GM23338 (cell line): ENCODE measurements around the gene LANCL3. TPM values are rescaled to one million over a fixed set of nuclear protein-coding genes. Genes with fewer than 3 reads are reported as not detected.

Experiments used
- ATAC-seq: fragments of 200-7000 bp; cut with Tn5 transposase; 3 replicates; pipeline ENCODE4 v1.9.1; 2020
- DNase-seq: peaks from one replicate; pipeline ENCODE4 v3.0.0-alpha.2; 2015; ENCODE audit warnings: low spot score
- H2AFZ ChIP-seq: fragments of 200-600 bp; sonication (generic); 2 replicates; pipeline ENCODE4 v1.8.0; 2016; ENCODE audit warnings: antibody characterized with exemption, mild to moderate bottlenecking, moderate library complexity
- H3F3A ChIP-seq: fragments of 200-600 bp; sonication (generic); replicated peaks from 2 replicates; pipeline ENCODE4 v1.8.0; 2017; ENCODE audit warnings: antibody characterized with exemption, mixed run types, low read depth
- H3K27ac ChIP-seq: fragments of 200-600 bp; sonication (generic); 2 replicates; pipeline ENCODE4 v1.6.1; 2016; ENCODE audit warnings: low read depth
- H3K27me3 ChIP-seq: fragments of 200-600 bp; sonication (generic); 2 replicates; pipeline ENCODE4 v1.8.0; 2016; ENCODE audit warnings: mild to moderate bottlenecking, mixed run types, moderate library complexity; ENCODE audit not compliant: insufficient read depth
- H3K36me3 ChIP-seq: fragments of 200-600 bp; sonication (generic); 2 replicates; pipeline ENCODE4 v1.8.0; 2016; ENCODE audit warnings: mild to moderate bottlenecking; ENCODE audit not compliant: insufficient read depth
- H3K4me1 ChIP-seq: fragments of 200-600 bp; sonication (generic); 2 replicates; pipeline ENCODE4 v1.8.0; 2016; ENCODE audit warnings: mild to moderate bottlenecking, moderate library complexity; ENCODE audit not compliant: insufficient read depth
- H3K4me2 ChIP-seq: fragments of 200-600 bp; sonication (generic); 2 replicates; pipeline ENCODE4 v1.7.1; 2017; ENCODE audit warnings: mixed run types
- H3K4me3 ChIP-seq: fragments of 200-600 bp; sonication (generic); 2 replicates; pipeline ENCODE4 v1.6.1; 2016; ENCODE audit warnings: mixed run types
- H3K79me2 ChIP-seq: fragments of 200-600 bp; sonication (generic); replicated peaks from 2 replicates; pipeline ENCODE4 v1.8.0; 2017; ENCODE audit warnings: mild to moderate bottlenecking; ENCODE audit not compliant: insufficient read depth
- H3K9me2 ChIP-seq: fragments of 200-600 bp; sonication (generic); 2 replicates; pipeline ENCODE4 v1.8.0; 2017; ENCODE audit not compliant: insufficient read depth
- H4K20me1 ChIP-seq: fragments of 200-600 bp; sonication (generic); replicated peaks from 2 replicates; pipeline ENCODE4 v1.8.0; 2017; ENCODE audit warnings: mild to moderate bottlenecking; ENCODE audit not compliant: insufficient read depth
- H3K27ac Mint-ChIP-seq: 2 replicates; pipeline ENCODE4 v1.8.0; 2020; ENCODE audit warnings: inconsistent platforms, mild to moderate bottlenecking, moderate library complexity, mixed read lengths
- H3K27me3 Mint-ChIP-seq: 3 replicates; pipeline ENCODE4 v1.8.0; 2022; ENCODE audit warnings: low read depth, mild to moderate bottlenecking, moderate library complexity, mixed read lengths, inconsistent platforms; ENCODE audit not compliant: insufficient read depth, poor library complexity
- H3K36me3 Mint-ChIP-seq: 3 replicates; pipeline ENCODE4 v1.8.0; 2021; ENCODE audit warnings: low read depth, mild to moderate bottlenecking, inconsistent platforms, moderate library complexity, mixed read lengths
- H3K4me1 Mint-ChIP-seq: 3 replicates; pipeline ENCODE4 v1.8.0; 2020; ENCODE audit warnings: mild to moderate bottlenecking, inconsistent platforms, mixed read lengths
- H3K4me3 Mint-ChIP-seq: 3 replicates; pipeline ENCODE4 v1.8.0; 2021; ENCODE audit warnings: moderate library complexity, mild to moderate bottlenecking, inconsistent platforms, mixed read lengths
- H3K9me3 Mint-ChIP-seq: 3 replicates; pipeline ENCODE4 v1.8.0; 2020; ENCODE audit warnings: moderate library complexity, mild to moderate bottlenecking, inconsistent platforms, mixed read lengths
- CREB1 ChIP-seq: fragments of 250-450 bp; sonication (Bioruptor Pico); IDR thresholded peaks from 2 replicates; pipeline ENCODE4 v1.5.0; 2020; ENCODE audit warnings: low read depth, mild to moderate bottlenecking, moderate library complexity
- EZH2 ChIP-seq: fragments of 200-600 bp; sonication (generic); IDR thresholded peaks from one replicate; pipeline ENCODE4 v1.8.0; 2017; ENCODE audit warnings: antibody characterized with exemption, mild to moderate bottlenecking, low read depth; ENCODE audit not compliant: unreplicated experiment
- EZH2phosphoT487 ChIP-seq: fragments of 200-600 bp; sonication (generic); IDR thresholded peaks from one replicate; pipeline ENCODE4 v1.8.1; 2018; ENCODE audit warnings: antibody characterized with exemption; ENCODE audit not compliant: unreplicated experiment
- JUNB ChIP-seq: IDR thresholded peaks from one replicate; pipeline ENCODE4 v1.6.1; 2016; ENCODE audit warnings: antibody characterized with exemption; ENCODE audit not compliant: unreplicated experiment
- NANOG ChIP-seq: IDR thresholded peaks from 2 replicates; pipeline ENCODE4 v1.6.1; 2016; ENCODE audit warnings: antibody characterized with exemption, borderline replicate concordance
- POLR2AphosphoS5 ChIP-seq: IDR thresholded peaks from 2 replicates; pipeline ENCODE4 v1.6.1; 2016; ENCODE audit warnings: antibody characterized with exemption, low read depth
- STAT1 ChIP-seq: IDR thresholded peaks from one replicate; pipeline ENCODE4 v1.6.1; 2016; ENCODE audit warnings: antibody characterized with exemption; ENCODE audit not compliant: unreplicated experiment
- ZNF114 ChIP-seq: fragments of 250-450 bp; sonication (Bioruptor Pico); IDR thresholded peaks from 2 replicates; pipeline ENCODE4 v1.5.0; 2020; ENCODE audit warnings: mild to moderate bottlenecking, moderate library complexity
- ZNF331 ChIP-seq: fragments of 250-450 bp; sonication (Bioruptor Pico); IDR thresholded peaks from 2 replicates; pipeline ENCODE4 v1.5.0; 2020; ENCODE audit warnings: low read depth, mild to moderate bottlenecking, moderate library complexity
- polyA plus RNA-seq: library from polyadenylated mRNA; unstranded; fragments of >200 nt; fragmentation: Nextera tagmentation; extraction: Ambion mirVana; gene quantifications from 2 replicates; pipeline ENCODE4 v1.2.1, GENCODE V29; 2016
- total RNA-seq: library from RNA; depleted of rRNA; stranded (reverse); fragments of >200 nt; shearing (Covaris generic); gene quantifications from 2 replicates; pipeline ENCODE4 v1.2.3, GENCODE V29; 2014
- TF ChIP-seq, protein P1 (sequence below): IDR thresholded peaks from 2 replicates; pipeline ENCODE4 v1.6.1; 2016; ENCODE audit warnings: antibody characterized with exemption
- TF ChIP-seq, protein P2 (sequence below): fragments of 250-450 bp; sonication (Bioruptor Pico); IDR thresholded peaks from 2 replicates; pipeline ENCODE4 v1.5.0; 2020; ENCODE audit warnings: mild to moderate bottlenecking, moderate library complexity
- TF ChIP-seq, protein P3 (sequence below), 2 experiments: fragments of 200-600 bp in 1 of 2; sonication (generic) in 1 of 2; conservative IDR thresholded peaks; 2 replicates each; pipeline versions ENCODE4 v1.5.1 to v1.6.1; 2016 to 2017; ENCODE audit warnings: antibody characterized with exemption in 2 of 2, low read depth in 2 of 2, mild to moderate bottlenecking in 2 of 2, moderate library complexity in 1 of 2
- TF ChIP-seq, protein P4 (sequence below): IDR thresholded peaks from one replicate; pipeline ENCODE4 v1.6.1; 2018; ENCODE audit warnings: antibody characterized with exemption; ENCODE audit not compliant: unreplicated experiment

LANCL3 gene
- total and polyA plus RNA-seq, 2 experiments from 2014 or later: 0.11 to 1.8 TPM

DNA sequence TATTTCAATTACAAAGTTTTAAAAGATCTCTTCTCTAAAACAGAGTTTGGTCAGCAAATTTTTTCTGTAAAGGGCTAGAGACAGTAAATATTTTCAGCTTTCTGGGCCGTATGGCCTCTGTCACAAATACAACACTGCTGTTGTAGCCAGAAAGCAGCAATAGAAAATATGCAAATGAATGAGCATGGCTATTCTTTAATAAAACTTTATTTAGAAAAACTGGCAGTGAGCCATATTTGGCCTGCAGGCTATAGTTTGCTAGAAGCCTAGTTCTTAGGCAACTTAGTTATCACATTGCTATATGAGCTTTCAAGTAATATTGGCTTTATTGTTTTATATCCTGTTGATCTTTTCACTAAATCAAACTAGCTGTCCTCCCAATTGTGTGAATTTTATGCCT lies 87.6 kb downstream of the LANCL3 start:
- H3K4me2 ChIP-seq: no peak overlapping the region
- Mint-ChIP-seq H3K9me3 (no peaks in the 10 kb centered on the region), H3K36me3 (no peaks in the 10 kb centered on the region), H3K4me3 (no peak overlapping the region), H3K4me1 (no peaks in the 10 kb centered on the region; the same call in 2 of the 3 replicates), H3K27me3 (no peaks in the 10 kb centered on the region), H3K27ac (no peak overlapping the region)
- H3K27me3 ChIP-seq: no peaks in the 10 kb centered on the region
- no peaks in the 10 kb centered on the region for H3F3A ChIP-seq
- no peaks in the 10 kb centered on the region for H3K4me1 ChIP-seq
- no peaks in the 10 kb centered on the region for H4K20me1 ChIP-seq
- no peaks in the 10 kb centered on the region for H3K79me2 ChIP-seq
- TF ChIP-seq, protein P1, sequence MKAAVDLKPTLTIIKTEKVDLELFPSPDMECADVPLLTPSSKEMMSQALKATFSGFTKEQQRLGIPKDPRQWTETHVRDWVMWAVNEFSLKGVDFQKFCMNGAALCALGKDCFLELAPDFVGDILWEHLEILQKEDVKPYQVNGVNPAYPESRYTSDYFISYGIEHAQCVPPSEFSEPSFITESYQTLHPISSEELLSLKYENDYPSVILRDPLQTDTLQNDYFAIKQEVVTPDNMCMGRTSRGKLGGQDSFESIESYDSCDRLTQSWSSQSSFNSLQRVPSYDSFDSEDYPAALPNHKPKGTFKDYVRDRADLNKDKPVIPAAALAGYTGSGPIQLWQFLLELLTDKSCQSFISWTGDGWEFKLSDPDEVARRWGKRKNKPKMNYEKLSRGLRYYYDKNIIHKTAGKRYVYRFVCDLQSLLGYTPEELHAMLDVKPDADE: no peak
- TF ChIP-seq EZH2 (no peak), POLR2AphosphoS5 (no peak), STAT1 (no peak), EZH2phosphoT487 (no peak), ZNF114 (CRISPR knock-in tag) (no peak), JUNB (no peak), CREB1 (CRISPR knock-in tag) (no peak), NANOG (no peak), ZNF331 (CRISPR knock-in tag) (no peak)
- TF ChIP-seq, protein P2, sequence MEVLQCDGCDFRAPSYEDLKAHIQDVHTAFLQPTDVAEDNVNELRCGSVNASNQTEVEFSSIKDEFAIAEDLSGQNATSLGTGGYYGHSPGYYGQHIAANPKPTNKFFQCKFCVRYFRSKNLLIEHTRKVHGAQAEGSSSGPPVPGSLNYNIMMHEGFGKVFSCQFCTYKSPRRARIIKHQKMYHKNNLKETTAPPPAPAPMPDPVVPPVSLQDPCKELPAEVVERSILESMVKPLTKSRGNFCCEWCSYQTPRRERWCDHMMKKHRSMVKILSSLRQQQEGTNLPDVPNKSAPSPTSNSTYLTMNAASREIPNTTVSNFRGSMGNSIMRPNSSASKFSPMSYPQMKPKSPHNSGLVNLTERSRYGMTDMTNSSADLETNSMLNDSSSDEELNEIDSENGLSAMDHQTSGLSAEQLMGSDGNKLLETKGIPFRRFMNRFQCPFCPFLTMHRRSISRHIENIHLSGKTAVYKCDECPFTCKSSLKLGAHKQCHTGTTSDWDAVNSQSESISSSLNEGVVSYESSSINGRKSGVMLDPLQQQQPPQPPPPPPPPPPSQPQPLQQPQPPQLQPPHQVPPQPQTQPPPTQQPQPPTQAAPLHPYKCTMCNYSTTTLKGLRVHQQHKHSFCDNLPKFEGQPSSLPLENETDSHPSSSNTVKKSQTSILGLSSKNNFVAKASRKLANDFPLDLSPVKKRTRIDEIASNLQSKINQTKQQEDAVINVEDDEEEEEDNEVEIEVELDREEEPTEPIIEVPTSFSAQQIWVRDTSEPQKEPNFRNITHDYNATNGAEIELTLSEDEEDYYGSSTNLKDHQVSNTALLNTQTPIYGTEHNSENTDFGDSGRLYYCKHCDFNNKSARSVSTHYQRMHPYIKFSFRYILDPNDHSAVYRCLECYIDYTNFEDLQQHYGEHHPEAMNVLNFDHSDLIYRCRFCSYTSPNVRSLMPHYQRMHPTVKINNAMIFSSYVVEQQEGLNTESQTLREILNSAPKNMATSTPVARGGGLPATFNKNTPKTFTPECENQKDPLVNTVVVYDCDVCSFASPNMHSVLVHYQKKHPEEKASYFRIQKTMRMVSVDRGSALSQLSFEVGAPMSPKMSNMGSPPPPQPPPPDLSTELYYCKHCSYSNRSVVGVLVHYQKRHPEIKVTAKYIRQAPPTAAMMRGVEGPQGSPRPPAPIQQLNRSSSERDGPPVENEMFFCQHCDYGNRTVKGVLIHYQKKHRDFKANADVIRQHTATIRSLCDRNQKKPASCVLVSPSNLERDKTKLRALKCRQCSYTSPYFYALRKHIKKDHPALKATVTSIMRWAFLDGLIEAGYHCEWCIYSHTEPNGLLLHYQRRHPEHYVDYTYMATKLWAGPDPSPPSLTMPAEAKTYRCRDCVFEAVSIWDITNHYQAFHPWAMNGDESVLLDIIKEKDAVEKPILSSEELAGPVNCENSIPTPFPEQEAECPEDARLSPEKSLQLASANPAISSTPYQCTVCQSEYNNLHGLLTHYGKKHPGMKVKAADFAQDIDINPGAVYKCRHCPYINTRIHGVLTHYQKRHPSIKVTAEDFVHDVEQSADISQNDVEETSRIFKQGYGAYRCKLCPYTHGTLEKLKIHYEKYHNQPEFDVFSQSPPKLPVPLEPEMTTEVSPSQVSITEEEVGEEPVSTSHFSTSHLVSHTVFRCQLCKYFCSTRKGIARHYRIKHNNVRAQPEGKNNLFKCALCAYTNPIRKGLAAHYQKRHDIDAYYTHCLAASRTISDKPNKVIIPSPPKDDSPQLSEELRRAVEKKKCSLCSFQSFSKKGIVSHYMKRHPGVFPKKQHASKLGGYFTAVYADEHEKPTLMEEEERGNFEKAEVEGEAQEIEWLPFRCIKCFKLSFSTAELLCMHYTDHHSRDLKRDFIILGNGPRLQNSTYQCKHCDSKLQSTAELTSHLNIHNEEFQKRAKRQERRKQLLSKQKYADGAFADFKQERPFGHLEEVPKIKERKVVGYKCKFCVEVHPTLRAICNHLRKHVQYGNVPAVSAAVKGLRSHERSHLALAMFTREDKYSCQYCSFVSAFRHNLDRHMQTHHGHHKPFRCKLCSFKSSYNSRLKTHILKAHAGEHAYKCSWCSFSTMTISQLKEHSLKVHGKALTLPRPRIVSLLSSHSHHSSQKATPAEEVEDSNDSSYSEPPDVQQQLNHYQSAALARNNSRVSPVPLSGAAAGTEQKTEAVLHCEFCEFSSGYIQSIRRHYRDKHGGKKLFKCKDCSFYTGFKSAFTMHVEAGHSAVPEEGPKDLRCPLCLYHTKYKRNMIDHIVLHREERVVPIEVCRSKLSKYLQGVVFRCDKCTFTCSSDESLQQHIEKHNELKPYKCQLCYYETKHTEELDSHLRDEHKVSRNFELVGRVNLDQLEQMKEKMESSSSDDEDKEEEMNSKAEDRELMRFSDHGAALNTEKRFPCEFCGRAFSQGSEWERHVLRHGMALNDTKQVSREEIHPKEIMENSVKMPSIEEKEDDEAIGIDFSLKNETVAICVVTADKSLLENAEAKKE: no peak
- TF ChIP-seq, protein P3, sequence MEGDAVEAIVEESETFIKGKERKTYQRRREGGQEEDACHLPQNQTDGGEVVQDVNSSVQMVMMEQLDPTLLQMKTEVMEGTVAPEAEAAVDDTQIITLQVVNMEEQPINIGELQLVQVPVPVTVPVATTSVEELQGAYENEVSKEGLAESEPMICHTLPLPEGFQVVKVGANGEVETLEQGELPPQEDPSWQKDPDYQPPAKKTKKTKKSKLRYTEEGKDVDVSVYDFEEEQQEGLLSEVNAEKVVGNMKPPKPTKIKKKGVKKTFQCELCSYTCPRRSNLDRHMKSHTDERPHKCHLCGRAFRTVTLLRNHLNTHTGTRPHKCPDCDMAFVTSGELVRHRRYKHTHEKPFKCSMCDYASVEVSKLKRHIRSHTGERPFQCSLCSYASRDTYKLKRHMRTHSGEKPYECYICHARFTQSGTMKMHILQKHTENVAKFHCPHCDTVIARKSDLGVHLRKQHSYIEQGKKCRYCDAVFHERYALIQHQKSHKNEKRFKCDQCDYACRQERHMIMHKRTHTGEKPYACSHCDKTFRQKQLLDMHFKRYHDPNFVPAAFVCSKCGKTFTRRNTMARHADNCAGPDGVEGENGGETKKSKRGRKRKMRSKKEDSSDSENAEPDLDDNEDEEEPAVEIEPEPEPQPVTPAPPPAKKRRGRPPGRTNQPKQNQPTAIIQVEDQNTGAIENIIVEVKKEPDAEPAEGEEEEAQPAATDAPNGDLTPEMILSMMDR (conservative IDR thresholded peaks at IDR 0.05; ENCODE audit: low read depth in 2 of 2): no peak
- TF ChIP-seq, protein P4, sequence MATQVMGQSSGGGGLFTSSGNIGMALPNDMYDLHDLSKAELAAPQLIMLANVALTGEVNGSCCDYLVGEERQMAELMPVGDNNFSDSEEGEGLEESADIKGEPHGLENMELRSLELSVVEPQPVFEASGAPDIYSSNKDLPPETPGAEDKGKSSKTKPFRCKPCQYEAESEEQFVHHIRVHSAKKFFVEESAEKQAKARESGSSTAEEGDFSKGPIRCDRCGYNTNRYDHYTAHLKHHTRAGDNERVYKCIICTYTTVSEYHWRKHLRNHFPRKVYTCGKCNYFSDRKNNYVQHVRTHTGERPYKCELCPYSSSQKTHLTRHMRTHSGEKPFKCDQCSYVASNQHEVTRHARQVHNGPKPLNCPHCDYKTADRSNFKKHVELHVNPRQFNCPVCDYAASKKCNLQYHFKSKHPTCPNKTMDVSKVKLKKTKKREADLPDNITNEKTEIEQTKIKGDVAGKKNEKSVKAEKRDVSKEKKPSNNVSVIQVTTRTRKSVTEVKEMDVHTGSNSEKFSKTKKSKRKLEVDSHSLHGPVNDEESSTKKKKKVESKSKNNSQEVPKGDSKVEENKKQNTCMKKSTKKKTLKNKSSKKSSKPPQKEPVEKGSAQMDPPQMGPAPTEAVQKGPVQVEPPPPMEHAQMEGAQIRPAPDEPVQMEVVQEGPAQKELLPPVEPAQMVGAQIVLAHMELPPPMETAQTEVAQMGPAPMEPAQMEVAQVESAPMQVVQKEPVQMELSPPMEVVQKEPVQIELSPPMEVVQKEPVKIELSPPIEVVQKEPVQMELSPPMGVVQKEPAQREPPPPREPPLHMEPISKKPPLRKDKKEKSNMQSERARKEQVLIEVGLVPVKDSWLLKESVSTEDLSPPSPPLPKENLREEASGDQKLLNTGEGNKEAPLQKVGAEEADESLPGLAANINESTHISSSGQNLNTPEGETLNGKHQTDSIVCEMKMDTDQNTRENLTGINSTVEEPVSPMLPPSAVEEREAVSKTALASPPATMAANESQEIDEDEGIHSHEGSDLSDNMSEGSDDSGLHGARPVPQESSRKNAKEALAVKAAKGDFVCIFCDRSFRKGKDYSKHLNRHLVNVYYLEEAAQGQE: no peak
- H2AFZ ChIP-seq: no peak overlapping the region
- H3K4me3 ChIP-seq: no peak overlapping the region
- H3K9me2 ChIP-seq: no peaks in the 10 kb centered on the region
- no peaks in the 10 kb centered on the region for H3K36me3 ChIP-seq
- no peak overlapping the region for H3K27ac ChIP-seq
- ATAC-seq (no peak), DNase-seq (no peak)
